Trophoblast cell (in vitro differentiated cells and primary cell): ENCODE measurements around the gene LDLRAD4.

Experiments
- DNase-seq, 2 donors: peaks; one replicate each; pipeline ENCODE4 v3.0.0-alpha.2; 2016
- H2AFZ ChIP-seq: 2 replicates; pipeline ENCODE4 v1.6.1; 2013; ENCODE audit warnings: low read length, moderate library complexity, mild to moderate bottlenecking; ENCODE audit not compliant: insufficient read depth, poor library complexity
- H2AK5ac ChIP-seq: 2 replicates; pipeline ENCODE4 v1.6.1; 2013; ENCODE audit warnings: mild to moderate bottlenecking, low read length
- H2BK120ac ChIP-seq: 2 replicates; pipeline ENCODE4 v1.6.1; 2013; ENCODE audit warnings: low read length, mild to moderate bottlenecking, moderate library complexity; ENCODE audit not compliant: insufficient read depth, poor library complexity
- H2BK12ac ChIP-seq: 2 replicates; pipeline ENCODE4 v1.6.1; 2013; ENCODE audit warnings: mild to moderate bottlenecking, low read length, moderate library complexity
- H2BK5ac ChIP-seq: 2 replicates; pipeline ENCODE4 v1.6.1; 2013; ENCODE audit warnings: low read length, low read depth, moderate library complexity, mild to moderate bottlenecking; ENCODE audit not compliant: poor library complexity
- H3K14ac ChIP-seq: 2 replicates; pipeline ENCODE4 v1.6.1; 2013; ENCODE audit warnings: mild to moderate bottlenecking, low read length
- H3K18ac ChIP-seq: 2 replicates; pipeline ENCODE4 v1.6.1; 2013; ENCODE audit warnings: mild to moderate bottlenecking, low read length
- H3K23ac ChIP-seq: 2 replicates; pipeline ENCODE4 v1.6.1; 2013; ENCODE audit warnings: low read length
- H3K27ac ChIP-seq: 2 replicates; pipeline ENCODE4 v1.5.1; 2013; ENCODE audit warnings: low read depth, mild to moderate bottlenecking, inconsistent platforms, low read length, moderate library complexity
- H3K27me3 ChIP-seq: 2 replicates; pipeline ENCODE4 v1.6.1; 2013; ENCODE audit warnings: inconsistent platforms, mild to moderate bottlenecking, low read length, moderate library complexity; ENCODE audit not compliant: insufficient read depth
- H3K36me3 ChIP-seq, 2 experiments: 1 replicate in 1 of 2; 2 replicates in 1 of 2; pipeline ENCODE4 v1.6.1; 2013; ENCODE audit warnings: low read length in 2 of 2, mild to moderate bottlenecking in 2 of 2, moderate library complexity in 1 of 2; ENCODE audit not compliant: insufficient read depth in 2 of 2, control insufficient read depth in 1 of 2
- H3K4ac ChIP-seq: 2 replicates; pipeline ENCODE4 v1.6.1; 2013; ENCODE audit warnings: low read depth, mild to moderate bottlenecking, low read length, moderate library complexity
- H3K4me1 ChIP-seq, 2 experiments: 1 replicate in 1 of 2; 2 replicates in 1 of 2; pipeline ENCODE4 v1.6.1; 2013; ENCODE audit warnings: low read length in 2 of 2, mild to moderate bottlenecking in 2 of 2, moderate library complexity in 1 of 2; ENCODE audit not compliant: insufficient read depth in 2 of 2, control insufficient read depth in 1 of 2
- H3K4me2 ChIP-seq: 2 replicates; pipeline ENCODE4 v1.6.1; 2013; ENCODE audit warnings: inconsistent platforms, mild to moderate bottlenecking, low read length, moderate library complexity
- H3K4me3 ChIP-seq: 2 replicates; pipeline ENCODE4 v1.5.1; 2013; ENCODE audit warnings: mild to moderate bottlenecking, low read depth, low read length, inconsistent platforms
- H3K79me1 ChIP-seq: one replicate; pipeline ENCODE4 v1.6.1; 2013; ENCODE audit warnings: low read length
- H3K79me2 ChIP-seq: 2 replicates; pipeline ENCODE4 v1.6.1; 2013; ENCODE audit warnings: low read length, mild to moderate bottlenecking; ENCODE audit not compliant: control insufficient read depth, insufficient read depth, poor library complexity
- H3K9ac ChIP-seq: 2 replicates; pipeline ENCODE4 v1.6.1; 2013; ENCODE audit warnings: mild to moderate bottlenecking, low read length
- H3K9me3 ChIP-seq: 2 replicates; pipeline ENCODE4 v1.6.1; 2013; ENCODE audit warnings: low read depth, mild to moderate bottlenecking, control low read depth, inconsistent platforms, low read length; ENCODE audit not compliant: insufficient read depth
- H4K12ac ChIP-seq: 2 replicates; pipeline ENCODE4 v1.6.1; 2013; ENCODE audit warnings: low read depth, mild to moderate bottlenecking, low read length, moderate library complexity
- H4K8ac ChIP-seq: 2 replicates; pipeline ENCODE4 v1.6.1; 2013; ENCODE audit warnings: low read depth, mild to moderate bottlenecking, low read length, moderate library complexity
- H4K91ac ChIP-seq: one replicate; pipeline ENCODE4 v1.6.1; 2013; ENCODE audit warnings: low read depth, mild to moderate bottlenecking, low read length, moderate library complexity
- WGBS: extraction: QIAGEN DNeasy Blood & Tissue Kit; methylation state at CpG from one replicate; pipeline ENCODE4 v1.1.7; 2013; ENCODE audit warnings: missing lambda C conversion rate; ENCODE audit not compliant: insufficient read length, insufficient coverage; ENCODE audit errors: extremely low coverage; 5-methylcytosine and 5-hydroxymethylcytosine counted together

LDLRAD4 gene

DNA sequence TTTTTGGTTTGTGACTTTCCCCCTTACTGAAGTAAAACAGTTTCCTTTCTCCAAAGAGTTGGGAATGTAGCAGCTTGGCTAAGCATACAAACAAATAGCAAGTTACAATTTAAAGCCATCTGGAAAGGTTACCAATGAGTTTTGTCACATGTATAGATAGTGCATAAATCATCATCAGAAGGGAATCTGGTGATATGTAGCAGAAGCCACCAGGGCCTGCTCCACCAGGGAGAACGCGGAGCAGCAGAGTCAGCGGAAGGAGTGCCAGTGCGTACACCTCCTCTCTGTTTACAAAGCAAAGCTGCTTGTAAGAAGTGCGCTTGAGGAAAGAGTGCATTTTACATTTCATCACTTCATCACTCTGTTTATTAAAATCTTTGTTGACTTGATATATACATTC is 267.7 kb downstream of the LDLRAD4 start:
- no peak overlapping the region for H2BK5ac ChIP-seq
- H3K4me1 ChIP-seq, result peaks cover 10% of the 10 kb centered on the region in 2 experiments
- no peak overlapping the region for H3K18ac ChIP-seq
- H3K4me3 ChIP-seq, result no peak overlapping the region
- H3K27ac ChIP-seq, result no peak overlapping the region
- H3K9me3 ChIP-seq, result peaks cover 4% of the 10 kb centered on the region
- no peak overlapping the region for H2AFZ ChIP-seq
- no peak overlapping the region for H3K9ac ChIP-seq
- no peaks in the 10 kb centered on the region for H3K79me1 ChIP-seq
- no peak overlapping the region for H3K14ac ChIP-seq
- no peaks in the 10 kb centered on the region for H3K27me3 ChIP-seq
- H3K23ac ChIP-seq, result no peak overlapping the region
- no peak for DNase-seq
- no peak overlapping the region for H3K4ac ChIP-seq
- no peak overlapping the region for H4K12ac ChIP-seq
- no CpG with 5 or more reads among the region's 5 CpGs for WGBS
- no peak overlapping the region for H4K8ac ChIP-seq
- no peak overlapping the region for H2BK120ac ChIP-seq
- no peak overlapping the region for H3K4me2 ChIP-seq
- H4K91ac ChIP-seq, result no peak overlapping the region
- no peaks in the 10 kb centered on the region for H3K36me3 ChIP-seq
- no peak overlapping the region for H2BK12ac ChIP-seq
- no peaks in the 10 kb centered on the region for H3K79me2 ChIP-seq
- no peak overlapping the region for H2AK5ac ChIP-seq

DNA sequence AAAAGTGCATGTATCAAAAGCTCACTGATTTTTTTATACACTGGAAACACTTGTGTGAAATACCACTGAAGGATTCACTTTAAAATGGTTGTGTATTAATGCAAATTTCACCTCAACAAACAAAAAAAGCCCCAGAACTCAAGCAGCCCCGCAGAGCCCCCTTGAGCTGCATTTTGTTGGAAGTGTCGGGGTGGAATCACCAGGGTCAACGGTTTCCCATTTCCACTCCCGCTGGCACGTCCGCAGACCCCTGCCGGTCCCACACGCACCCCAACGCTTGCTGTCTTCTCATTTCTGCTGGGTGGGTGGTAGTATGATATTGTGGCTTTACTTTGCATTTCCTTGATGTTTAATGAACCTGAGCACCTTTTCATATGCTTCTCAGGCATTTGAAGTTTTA is 268.1 kb downstream of the LDLRAD4 start:
- Histone ChIP-seq H4K91ac (no peak overlapping the region), H3K79me1 (no peaks in the 10 kb centered on the region), H3K4me2 (no peak overlapping the region), H3K36me3 (no peaks in the 10 kb centered on the region), H3K4me1 (peaks cover 10% of the 10 kb centered on the region in 2 experiments), H2AK5ac (no peak overlapping the region), H3K9ac (no peak overlapping the region), H2BK120ac (no peak overlapping the region), H2BK12ac (no peak overlapping the region), H2BK5ac (no peak overlapping the region), H3K18ac (no peak overlapping the region), H4K8ac (no peak overlapping the region), H3K79me2 (no peaks in the 10 kb centered on the region), H3K9me3 (peaks cover 4% of the 10 kb centered on the region), H2AFZ (no peak overlapping the region), H3K4me3 (no peak overlapping the region), H4K12ac (no peak overlapping the region), H3K23ac (no peak overlapping the region), H3K27me3 (no peaks in the 10 kb centered on the region), H3K4ac (no peak overlapping the region), H3K27ac (no peak overlapping the region), H3K14ac (no peak overlapping the region)
- no peak for DNase-seq
- no CpG with 5 or more reads among the region's 9 CpGs for WGBS

DNA sequence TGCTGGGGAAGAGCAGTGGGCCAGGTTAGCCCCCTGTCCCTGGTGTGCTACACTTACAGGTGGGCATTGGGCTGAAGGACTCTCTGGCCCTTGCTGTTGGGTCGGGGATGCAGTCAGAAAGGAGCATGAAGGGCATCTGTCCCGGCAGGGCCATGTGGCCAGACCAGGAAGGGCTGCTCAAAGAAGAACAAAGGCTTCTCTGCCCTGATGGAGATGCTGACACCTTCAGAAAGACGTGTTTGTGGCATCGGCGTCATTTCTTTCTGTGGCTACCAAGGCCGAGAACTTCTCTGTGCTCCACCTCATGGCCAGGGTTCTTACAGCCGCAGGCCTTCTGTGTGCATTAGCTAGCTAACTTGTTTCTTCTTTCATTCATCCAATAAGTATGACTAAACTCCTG is 268.7 kb downstream of the LDLRAD4 start:
- WGBS, result no CpG with 5 or more reads among the region's 7 CpGs
- no peak overlapping the region for H2AK5ac ChIP-seq

DNA sequence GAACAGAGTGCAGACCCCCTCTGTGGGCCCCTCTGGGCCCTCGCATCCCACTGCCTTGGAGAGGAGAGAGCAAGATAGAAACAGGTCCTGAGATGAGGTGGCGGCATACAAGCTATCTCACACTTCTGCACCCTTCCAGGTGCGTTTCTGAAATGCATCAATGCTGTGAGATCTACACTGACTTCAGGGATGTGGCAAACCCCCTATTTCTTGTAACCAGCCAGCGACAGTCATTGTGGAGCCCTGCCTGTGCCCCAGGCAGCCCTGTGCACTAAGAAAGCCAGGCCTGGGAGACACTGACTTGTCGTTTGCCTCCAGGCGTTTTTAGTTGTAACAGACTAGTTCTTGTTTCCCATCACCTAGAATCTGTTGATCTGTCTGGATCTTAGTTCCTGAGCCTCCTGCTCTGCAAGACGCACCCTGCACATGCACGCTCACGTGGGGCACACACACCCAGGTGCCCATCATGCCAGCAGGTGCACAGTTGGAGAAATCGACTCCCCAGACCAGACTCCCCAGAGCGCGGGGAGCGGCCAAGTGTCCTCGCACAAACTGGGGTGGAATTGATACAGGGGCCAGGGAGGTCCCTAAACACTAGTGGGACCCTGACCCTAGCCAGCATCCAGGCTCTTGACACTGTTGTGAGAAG is 269.8 kb downstream of the LDLRAD4 start:
- peaks cover 0 to 2% of the 10 kb centered on the region in 2 experiments for H3K36me3 ChIP-seq
- no peak overlapping the region for H3K4me2 ChIP-seq
- H3K14ac ChIP-seq, result no peak overlapping the region
- H3K4me3 ChIP-seq, result no peak overlapping the region
- no peak overlapping the region for H4K8ac ChIP-seq
- WGBS, result no CpG with 5 or more reads among the region's 14 CpGs
- H3K27ac ChIP-seq, result no peak overlapping the region
- H3K27me3 ChIP-seq, result no peaks in the 10 kb centered on the region
- H3K23ac ChIP-seq, result no peak overlapping the region
- no peak overlapping the region for H4K12ac ChIP-seq
- no peak overlapping the region for H4K91ac ChIP-seq
- no peak overlapping the region for H2BK5ac ChIP-seq
- H2AFZ ChIP-seq, result no peak overlapping the region
- no peak overlapping the region for H2AK5ac ChIP-seq
- no peak overlapping the region for H3K4ac ChIP-seq
- H3K9me3 ChIP-seq, result peaks cover 2% of the 10 kb centered on the region
- DNase-seq, result no peak
- H3K79me1 ChIP-seq, result no peaks in the 10 kb centered on the region
- H3K79me2 ChIP-seq, result no peaks in the 10 kb centered on the region
- H2BK120ac ChIP-seq, result no peak overlapping the region
- H3K18ac ChIP-seq, result no peak overlapping the region
- no peak overlapping the region for H3K9ac ChIP-seq
- H2BK12ac ChIP-seq, result no peak overlapping the region
- peaks cover 10% of the 10 kb centered on the region in 2 experiments for H3K4me1 ChIP-seq

More for the DNA sequence above, 268.7 kb downstream of the LDLRAD4 start:
- H2BK5ac ChIP-seq, result no peak overlapping the region
- H3K9me3 ChIP-seq, result peaks cover 1% of the 10 kb centered on the region
- no peak overlapping the region for H2AFZ ChIP-seq
- no peak overlapping the region for H4K91ac ChIP-seq
- no peak overlapping the region for H4K12ac ChIP-seq
- no peaks in the 10 kb centered on the region for H3K79me2 ChIP-seq
- H3K36me3 ChIP-seq, result peaks cover 0 to 2% of the 10 kb centered on the region in 2 experiments
- no peak overlapping the region for H3K4ac ChIP-seq
- no peak overlapping the region for H4K8ac ChIP-seq
- H3K27me3 ChIP-seq, result no peaks in the 10 kb centered on the region
- H3K79me1 ChIP-seq, result no peaks in the 10 kb centered on the region
- no peak overlapping the region for H3K4me3 ChIP-seq
- H3K9ac ChIP-seq, result no peak overlapping the region
- H3K27ac ChIP-seq, result no peak overlapping the region
- H3K4me2 ChIP-seq, result no peak overlapping the region
- H3K4me1 ChIP-seq, result peaks cover 10% of the 10 kb centered on the region in 2 experiments
- no peak overlapping the region for H3K18ac ChIP-seq
- no peak for DNase-seq
- no peak overlapping the region for H3K14ac ChIP-seq
- H3K23ac ChIP-seq, result no peak overlapping the region
- no peak overlapping the region for H2BK12ac ChIP-seq
- H2BK120ac ChIP-seq, result no peak overlapping the region
